GM18511 (cell line): ENCODE results near the gene PCDHGB6.
"Not testable (repeated sequence)": the region's sequence is repeated elsewhere in the genome, so short reads cannot be mapped to it uniquely, and the experiment has no call there.

Experiments used
- ATAC-seq: cut with Tn5 transposase; IDR thresholded peaks from one replicate; pipeline ENCODE4 v1.9.1; 2021; ENCODE audit warnings: mild to moderate bottlenecking, moderate library complexity; ENCODE audit not compliant: unreplicated experiment

Gene PCDHGB6

DNA sequence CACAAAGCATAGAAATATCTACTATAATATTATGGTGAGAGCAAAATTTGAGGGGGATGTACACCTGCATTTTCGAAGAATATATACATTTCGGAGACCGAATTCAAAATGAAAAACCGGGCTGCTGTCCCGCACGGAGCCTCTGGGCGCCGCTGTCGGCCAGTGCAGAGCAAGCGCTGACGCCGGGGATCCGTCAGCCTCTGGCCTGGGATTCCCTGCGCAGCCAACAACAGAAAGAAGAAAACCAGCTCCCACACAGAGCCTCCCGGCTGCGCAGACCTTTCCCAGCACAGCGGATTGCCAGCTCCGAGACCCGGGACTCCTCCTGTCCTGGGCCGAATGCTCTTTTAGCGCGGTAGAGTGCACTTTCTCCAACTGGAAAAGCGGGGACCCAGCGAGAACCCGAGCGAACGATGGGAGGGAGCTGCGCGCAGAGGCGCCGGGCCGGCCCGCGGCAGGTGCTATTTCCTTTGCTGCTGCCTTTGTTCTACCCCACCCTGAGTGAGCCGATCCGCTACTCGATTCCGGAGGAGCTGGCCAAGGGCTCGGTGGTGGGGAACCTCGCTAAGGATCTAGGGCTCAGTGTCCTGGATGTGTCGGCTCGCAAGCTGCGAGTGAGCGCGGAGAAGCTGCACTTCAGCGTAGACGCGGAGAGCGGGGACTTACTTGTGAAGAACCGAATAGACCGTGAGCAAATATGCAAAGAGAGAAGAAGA lies at the start of gene PCDHGB6:
PCDHGB6 (plus strand) TSS at position 232 of the 716 bp plus-strand sequence; CDS start at position 414, 182 bp downstream.
- ATAC-seq = peak; percentile 86

DNA sequence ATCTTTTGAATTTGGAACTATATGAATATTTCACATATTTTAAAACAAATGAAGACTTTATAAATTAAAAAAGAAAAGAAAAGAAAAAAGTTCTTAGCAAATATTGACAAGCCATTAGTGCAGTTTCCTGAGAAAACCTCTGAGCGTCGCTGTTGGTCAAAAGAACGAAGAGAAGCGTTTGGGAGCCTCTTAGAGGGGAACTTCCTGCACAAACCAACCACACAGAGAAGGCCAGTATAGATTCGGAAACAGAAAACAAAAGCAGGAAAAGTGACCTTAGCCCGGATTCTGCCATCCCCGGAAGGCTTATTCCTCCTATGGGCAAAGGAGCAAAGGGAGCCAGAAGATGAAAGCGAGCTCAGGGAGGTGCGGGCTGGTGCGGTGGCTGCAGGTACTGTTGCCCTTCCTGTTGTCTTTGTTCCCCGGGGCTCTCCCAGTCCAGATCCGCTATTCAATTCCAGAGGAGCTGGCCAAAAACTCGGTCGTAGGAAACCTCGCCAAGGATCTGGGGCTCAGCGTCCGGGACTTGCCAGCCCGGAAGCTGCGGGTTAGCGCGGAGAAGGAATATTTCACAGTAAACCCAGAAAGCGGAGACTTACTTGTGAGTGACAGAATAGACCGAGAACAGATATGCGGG lies 47.9 kb upstream of the PCDHGB6 start, which contains the start of gene PCDHGB2:
PCDHGB2 (plus strand) TSS at position 205 of the 637 bp plus-strand sequence; CDS start at position 347, 142 bp downstream.
- peak; percentile 91 for ATAC-seq

DNA sequence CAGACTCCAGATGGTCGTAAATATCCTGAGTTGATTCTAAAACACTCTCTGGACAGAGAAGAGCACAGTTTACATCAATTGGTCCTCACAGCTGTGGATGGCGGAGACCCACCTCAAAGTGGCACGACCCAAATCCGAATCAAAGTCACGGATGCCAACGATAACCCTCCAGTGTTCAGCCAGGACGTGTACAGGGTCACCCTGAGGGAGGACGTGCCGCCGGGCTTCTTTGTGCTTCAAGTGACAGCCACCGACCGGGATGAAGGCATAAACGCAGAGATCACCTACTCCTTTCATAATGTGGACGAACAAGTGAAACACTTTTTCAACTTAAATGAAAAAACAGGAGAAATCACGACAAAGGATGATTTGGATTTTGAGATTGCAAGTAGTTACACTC lies 47.1 kb upstream of the PCDHGB6 start:
- ATAC-seq = no peak

DNA sequence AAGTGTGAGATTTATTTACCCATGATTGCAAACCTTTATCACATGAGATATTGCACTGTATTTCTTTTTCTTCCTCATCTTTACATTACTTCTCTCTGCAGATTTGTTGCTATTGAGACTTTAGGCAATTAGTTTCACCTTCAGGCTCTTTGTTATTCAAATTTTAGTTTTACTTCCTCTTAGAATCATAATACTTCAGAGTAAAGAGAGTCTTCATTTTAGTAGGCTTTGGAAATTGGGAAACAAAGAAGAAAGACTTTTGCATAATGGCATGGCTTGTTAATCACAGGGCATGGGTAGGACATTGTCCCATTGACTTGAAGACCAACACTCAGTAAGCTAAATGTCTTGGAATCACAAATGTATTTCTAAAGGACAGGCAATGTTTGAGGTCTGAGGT lies 45.1 kb upstream of the PCDHGB6 start:
- no peak for ATAC-seq

DNA sequence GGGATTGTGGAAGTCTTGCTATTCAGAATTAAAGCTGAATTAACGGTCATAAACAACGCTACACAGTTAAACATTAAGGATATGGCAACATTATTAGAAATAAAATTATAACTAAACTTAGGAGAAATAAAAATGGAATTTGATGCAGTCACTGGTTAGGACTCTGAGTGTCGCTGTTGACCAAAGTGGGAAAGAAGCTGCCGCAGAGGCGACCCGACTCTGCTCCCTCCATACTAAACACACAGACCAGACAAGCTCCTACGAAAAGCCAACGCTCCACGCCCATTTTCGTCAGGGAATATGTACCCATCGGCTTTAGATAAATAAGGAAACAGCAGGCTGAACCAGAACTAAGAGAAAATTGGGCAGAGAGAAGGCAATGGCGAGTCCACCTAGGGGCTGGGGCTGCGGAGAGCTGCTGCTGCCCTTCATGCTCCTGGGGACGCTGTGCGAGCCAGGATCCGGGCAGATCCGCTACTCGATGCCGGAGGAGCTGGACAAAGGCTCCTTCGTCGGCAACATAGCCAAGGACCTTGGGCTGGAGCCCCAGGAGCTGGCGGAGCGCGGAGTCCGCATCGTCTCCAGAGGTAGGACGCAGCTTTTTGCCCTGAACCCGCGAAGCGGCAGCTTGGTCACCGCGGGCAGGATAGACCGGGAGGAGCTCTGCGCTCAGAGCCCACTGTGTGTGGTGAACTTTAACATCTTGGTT lies 43.7 kb upstream of the PCDHGB6 start, which contains the start of gene PCDHGA5:
PCDHGA5 (plus strand) TSS at position 211 of the 709 bp plus-strand sequence; CDS start at position 380, 169 bp downstream.
- no peak for ATAC-seq

DNA sequence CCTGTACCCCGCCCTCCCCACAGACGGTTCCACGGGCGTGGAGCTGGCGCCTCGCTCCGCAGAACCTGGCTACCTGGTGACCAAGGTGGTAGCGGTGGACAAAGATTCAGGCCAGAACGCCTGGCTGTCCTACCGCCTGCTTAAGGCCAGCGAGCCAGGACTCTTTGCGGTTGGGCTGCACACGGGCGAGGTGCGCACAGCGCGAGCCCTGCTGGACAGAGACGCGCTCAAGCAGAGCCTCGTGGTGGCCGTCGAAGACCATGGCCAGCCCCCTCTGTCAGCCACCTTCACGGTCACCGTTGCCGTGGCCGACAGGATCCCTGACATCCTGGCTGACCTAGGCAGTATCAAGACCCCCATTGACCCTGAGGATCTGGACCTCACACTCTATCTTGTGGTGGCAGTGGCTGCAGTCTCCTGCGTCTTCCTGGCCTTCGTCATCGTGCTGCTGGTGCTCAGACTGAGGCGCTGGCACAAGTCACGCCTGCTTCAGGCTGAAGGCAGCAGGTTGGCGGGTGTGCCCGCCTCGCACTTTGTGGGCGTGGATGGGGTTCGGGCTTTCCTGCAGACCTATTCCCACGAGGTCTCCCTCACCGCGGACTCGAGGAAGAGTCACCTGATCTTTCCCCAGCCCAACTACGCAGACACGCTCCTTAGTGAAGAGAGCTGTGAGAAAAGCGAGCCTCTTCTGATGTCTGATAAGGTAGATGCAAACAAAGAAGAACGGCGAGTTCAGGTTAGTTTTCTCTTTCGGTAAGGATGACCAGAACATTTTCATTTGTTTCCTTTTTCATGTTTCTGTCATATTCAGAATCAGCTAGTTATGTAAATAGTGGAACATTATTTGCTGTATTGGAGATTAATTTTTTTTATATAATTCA lies 41.6 kb upstream of the PCDHGB6 start:
- no peak for ATAC-seq

DNA sequence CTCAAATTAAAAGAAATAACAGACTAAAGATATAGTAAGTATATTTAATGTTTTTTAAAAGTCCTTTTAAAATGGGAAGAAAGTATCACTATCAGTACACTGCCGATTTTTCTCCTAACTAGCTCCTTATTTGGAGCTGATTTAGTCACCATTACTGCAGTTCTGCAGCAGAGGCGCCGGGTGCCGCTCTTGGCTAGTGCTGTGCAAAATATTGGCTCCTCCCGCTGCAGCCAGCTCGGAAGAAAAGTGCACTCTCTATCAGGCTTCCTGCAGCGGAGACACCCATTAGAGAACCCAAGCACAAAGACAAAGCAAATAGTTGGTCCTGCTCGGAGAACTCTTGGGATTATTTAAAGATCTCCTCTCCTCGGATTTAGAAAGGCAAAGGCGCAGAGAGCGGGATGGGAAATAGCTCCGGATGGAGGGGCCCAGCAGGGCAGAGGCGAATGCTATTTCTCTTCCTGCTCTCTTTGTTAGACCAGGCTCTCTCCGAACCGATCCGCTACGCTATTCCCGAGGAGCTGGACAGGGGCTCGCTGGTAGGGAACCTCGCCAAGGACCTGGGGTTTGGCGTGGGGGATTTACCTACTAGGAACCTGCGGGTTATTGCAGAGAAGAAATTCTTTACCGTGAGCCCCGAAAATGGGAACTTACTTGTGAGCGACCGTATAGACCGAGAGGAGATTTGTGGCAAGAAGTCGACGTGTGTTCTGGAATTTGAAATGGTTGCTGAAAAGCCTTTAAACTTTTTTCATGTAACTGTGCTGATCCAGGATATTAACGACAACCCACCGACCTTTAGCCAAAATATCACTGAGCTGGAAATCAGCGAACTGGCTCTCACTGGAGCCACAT lies 37.6 kb upstream of the PCDHGB6 start, which contains the start of gene PCDHGB3:
PCDHGB3 (plus strand) TSS at position 249 of the 855 bp plus-strand sequence; CDS start at position 402, 153 bp downstream.
- no peak for ATAC-seq

DNA sequence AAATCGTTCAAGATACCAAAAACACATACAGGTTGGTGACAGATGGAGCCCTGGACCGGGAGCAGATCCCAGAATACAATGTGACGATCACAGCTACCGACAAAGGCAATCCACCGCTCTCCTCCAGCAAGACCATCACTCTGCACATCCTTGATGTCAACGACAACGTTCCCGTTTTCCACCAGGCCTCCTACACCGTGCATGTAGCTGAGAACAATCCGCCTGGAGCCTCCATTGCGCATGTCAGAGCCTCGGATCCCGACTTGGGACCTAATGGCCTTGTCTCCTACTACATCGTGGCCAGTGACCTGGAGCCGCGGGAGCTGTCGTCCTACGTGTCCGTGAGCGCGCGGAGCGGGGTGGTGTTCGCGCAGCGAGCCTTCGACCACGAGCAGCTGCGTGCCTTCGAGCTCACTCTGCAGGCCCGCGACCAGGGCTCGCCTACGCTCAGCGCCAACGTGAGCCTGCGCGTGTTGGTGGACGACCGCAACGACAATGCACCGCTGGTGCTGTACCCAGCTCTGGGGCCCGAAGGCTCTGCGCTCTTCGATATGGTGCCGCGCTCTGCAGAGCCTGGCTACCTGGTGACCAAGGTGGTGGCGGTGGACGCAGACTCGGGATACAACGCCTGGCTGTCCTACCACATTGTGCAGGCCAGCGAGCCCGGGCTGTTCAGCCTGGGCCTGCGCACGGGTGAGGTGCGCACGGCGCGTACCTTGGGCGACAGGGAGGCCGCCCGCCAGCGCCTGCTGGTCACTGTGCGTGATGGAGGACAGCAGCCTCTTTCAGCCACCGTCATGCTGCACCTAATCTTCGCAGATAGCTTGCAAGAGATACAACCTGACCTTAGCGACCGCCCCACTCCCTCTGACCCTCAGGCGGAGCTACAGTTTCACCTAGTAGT lies 36.0 kb upstream of the PCDHGB6 start:
- ATAC-seq = no peak

DNA sequence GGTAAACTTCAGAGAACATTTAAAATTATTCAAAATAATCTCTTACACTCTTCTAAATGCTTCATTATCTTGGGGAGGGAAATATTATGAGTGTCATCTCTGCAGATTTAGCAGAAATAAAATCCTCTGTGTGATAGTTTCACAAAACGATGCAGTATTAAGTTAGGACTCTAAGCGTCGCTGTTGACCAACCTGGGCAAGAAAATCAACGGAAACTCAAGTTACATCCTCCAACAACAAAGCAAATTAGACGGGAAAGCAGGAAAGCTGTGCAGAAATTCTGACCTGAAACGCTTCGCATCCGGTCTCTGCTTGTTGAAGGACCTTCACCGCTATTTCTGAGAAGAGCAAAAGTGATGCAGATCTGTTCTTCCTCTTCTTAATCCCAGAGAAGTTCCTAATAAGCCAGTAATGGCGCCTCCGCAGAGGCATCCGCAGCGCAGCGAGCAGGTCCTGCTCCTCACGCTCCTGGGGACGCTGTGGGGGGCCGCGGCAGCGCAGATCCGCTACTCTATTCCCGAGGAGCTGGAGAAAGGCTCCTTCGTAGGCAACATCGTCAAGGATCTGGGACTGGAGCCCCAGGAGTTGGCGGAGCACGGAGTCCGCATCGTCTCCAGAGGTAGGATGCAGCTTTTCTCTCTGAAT lies 34.0 kb upstream of the PCDHGB6 start, which contains the start of gene PCDHGA6:
PCDHGA6 (plus strand) TSS at position 219 of the 645 bp plus-strand sequence; CDS start at position 412, 193 bp downstream.
- no peak for ATAC-seq

DNA sequence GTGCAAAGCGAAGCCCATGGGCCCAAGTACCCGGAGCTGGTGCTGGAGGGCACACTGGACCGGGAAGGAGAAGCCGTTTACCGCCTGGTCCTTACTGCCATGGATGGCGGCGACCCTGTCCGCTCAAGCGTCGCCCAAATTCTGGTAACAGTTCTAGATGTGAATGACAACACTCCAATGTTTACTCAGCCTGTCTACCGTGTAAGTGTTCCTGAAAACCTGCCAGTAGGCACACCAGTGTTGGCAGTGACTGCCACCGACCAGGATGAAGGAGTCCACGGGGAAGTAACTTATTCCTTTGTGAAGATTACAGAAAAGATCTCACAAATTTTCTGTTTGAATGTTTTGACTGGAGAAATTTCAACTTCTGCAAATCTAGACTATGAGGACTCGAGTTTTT lies 33.2 kb upstream of the PCDHGB6 start:
- no peak for ATAC-seq

DNA sequence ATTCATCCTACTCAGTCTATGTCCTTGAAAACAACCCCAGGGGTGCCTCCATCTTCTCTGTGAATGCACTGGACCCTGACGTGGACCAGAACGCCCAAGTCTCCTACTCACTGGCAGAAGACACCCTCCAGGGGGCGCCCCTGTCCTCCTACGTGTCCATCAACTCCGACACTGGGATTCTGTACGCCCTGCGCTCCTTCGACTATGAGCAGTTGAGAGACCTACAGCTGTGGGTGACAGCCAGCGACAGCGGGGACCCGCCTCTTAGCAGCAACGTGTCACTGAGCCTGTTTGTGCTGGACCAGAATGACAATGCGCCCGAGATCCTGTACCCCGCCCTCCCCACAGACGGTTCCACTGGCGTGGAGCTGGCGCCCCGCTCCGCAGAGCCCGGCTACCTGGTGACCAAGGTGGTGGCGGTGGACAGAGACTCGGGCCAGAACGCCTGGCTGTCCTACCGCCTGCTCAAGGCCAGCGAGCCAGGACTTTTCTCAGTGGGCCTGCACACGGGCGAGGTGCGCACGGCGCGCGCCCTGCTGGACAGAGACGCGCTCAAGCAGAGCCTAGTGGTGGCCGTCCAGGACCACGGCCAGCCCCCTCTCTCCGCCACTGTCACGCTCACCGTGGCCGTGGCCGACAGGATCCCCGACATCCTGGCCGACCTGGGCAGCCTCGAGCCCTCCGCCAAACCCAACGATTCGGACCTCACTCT lies 32.2 kb upstream of the PCDHGB6 start:
- not testable (repeated sequence) for ATAC-seq

DNA sequence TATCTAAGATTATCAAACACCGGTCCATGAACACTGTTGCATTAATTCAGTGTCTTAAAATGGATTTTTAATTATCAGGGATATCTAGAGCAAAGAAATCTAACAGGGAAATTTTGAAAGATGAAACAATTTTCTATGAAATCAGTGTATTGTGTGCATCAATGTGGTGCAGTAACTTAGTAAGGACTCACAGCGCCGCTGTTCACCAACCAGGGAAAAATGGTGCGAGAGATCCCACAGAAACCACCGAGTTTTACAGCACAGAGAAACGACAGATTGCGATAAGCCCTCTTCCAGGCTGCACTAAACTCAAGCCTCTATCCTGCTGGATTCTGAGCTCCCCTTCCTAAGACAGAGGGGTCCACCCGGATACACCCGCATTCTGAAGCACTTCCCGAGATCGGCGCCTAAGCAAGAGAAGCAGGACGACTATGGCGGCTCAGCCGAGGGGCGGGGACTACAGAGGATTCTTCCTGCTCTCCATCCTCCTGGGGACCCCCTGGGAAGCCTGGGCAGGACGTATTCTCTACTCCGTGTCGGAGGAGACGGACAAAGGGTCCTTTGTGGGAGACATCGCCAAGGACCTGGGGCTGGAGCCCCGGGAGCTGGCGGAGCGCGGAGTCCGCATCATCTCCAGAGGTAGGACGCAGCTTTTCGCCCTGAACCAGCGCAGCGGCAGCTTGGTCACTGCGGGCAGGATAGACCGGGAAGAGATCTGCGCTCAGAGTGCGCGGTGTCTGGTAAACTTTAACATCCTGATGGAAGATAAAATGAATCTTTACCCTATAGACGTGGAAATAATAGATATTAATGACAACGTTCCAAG lies 25.1 kb upstream of the PCDHGB6 start, which contains the start of gene PCDHGA7:
PCDHGA7 (plus strand) TSS at position 274 of the 826 bp plus-strand sequence; CDS start at position 432, 158 bp downstream.
- ATAC-seq = no peak

DNA sequence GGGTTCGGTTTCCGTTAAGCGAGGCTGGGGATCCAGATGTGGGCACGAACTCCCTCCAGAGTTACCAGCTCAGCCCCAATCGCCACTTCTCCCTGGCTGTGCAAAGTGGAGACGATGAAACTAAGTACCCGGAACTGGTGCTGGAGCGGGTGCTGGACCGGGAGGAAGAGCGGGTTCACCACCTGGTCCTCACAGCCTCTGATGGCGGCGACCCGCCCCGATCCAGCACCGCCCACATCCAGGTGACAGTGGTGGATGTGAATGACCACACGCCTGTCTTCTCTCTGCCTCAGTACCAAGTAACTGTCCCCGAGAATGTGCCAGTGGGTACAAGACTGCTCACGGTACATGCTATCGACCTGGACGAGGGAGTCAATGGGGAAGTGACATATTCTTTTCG lies 24.5 kb upstream of the PCDHGB6 start:
- ATAC-seq = no peak

DNA sequence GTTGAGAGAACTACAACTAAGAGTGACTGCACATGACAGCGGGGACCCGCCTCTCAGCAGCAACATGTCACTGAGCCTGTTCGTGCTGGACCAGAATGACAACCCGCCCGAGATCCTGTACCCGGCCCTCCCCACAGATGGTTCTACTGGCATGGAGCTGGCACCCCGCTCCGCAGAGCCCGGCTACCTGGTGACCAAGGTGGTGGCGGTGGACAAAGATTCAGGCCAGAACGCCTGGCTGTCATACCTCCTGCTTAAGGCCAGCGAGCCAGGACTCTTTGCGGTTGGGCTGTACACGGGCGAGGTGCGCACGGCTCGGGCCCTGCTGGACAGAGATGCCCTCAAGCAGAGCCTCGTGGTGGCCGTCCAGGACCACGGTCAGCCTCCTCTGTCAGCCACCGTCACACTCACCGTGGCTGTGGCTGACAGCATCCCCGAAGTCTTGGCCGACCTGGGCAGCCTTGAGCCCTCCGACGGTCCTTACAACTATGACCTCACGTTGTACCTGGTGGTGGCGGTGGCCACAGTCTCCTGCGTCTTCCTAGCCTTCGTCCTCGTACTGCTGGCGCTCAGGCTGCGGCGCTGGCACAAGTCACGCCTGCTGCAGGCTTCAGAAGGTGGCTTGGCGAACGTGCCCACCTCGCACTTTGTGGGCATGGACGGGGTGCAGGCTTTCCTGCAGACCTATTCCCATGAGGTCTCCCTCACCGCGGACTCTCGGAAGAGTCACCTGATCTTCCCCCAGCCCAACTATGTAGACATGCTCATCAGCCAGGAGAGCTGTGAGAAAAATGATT lies 23.2 kb upstream of the PCDHGB6 start:
- no peak for ATAC-seq

DNA sequence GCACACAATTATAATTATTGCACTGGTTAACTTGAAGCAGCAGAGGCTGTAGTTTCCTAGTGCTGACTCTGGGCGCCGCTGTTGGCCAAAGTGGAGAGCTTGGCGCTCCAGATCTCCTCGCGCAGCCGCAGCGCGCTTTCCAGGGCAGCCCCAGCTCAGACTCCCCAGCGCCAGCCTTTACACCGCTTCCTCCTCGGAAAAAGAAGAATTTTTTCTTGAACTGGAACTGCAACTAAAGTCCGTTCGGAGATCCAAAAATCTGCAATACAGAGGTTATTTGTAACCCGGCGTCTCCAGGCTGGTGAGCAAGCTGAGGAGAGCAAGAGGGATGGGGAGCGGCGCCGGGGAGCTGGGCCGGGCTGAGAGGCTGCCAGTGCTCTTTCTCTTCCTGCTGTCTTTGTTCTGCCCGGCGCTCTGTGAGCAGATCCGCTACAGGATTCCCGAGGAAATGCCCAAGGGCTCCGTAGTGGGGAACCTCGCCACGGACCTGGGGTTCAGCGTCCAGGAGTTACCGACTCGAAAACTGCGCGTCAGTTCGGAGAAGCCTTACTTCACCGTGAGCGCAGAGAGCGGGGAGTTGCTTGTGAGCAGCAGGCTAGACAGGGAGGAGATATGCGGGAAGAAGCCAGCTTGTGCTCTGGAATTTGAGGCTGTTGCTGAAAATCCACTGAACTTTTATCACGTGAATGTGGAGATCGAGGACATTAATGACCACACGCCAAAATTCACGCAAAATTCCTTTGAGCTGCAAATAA lies 20.1 kb upstream of the PCDHGB6 start, which contains the start of gene PCDHGB4:
PCDHGB4 (plus strand) TSS at position 142 of the 755 bp plus-strand sequence; CDS start at position 329, 187 bp downstream.
- ATAC-seq = peak; percentile 97
